ENCODE data around the gene DPM3.

DPM3 gene

DNA sequence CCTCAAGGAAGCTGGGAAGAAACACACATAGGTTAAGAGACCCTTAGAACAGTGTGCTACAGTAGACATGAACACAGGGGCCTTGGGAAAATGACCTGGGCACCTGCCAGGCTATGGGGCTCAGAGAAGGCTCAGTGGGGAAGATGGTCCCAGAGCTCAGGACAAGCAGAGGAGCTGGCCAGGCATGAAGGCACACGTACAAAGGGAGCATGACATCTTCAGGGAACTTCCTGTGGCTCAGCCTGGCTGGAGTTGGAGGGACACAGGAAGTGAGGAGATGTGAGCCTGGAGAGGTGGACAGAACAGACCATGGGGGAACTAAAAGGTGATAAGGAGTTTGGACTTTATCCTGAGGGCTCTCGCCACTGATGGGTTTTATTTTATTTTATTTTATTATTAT, 8.5 kb downstream of the DPM3 start:
- no peaks in the 10 kb centered on the region for H3K9me3 ChIP-seq (ENCODE audit: control insufficient read depth, insufficient read depth, low read length)
- no CpG with 5 or more reads among the region's 2 CpGs for WGBS (ENCODE audit: insufficient coverage, insufficient read length)
- DNase-seq (ENCODE audit: low read depth, low spot score), result no peak
- no peak overlapping the region for H3K4me3 ChIP-seq (ENCODE audit: low read length)
- no peak overlapping the region for H3K27ac ChIP-seq (ENCODE audit: low read length)
- peaks cover 14% of the 10 kb centered on the region for H3K4me1 ChIP-seq (ENCODE audit: control insufficient read depth, insufficient read depth, low read length)
- H3K27me3 ChIP-seq (ENCODE audit: control insufficient read depth, insufficient read depth, low read length), result peaks cover 10% of the 10 kb centered on the region
- H3K36me3 ChIP-seq (ENCODE audit: control insufficient read depth, insufficient read depth, low read length), result no peaks in the 10 kb centered on the region

DNA sequence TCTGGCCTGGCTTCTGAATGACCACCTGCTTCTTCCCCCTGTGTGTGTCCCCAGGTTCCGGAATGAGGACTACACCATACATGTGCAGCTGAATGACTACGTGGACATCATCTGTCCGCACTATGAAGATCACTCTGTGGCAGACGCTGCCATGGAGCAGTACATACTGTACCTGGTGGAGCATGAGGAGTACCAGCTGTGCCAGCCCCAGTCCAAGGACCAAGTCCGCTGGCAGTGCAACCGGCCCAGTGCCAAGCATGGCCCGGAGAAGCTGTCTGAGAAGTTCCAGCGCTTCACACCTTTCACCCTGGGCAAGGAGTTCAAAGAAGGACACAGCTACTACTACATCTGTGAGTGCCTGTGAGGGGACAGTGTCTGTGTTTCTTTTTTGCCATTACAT, 9.0 kb downstream of the DPM3 start:
- WGBS (ENCODE audit: insufficient coverage, insufficient read length), result no CpG with 5 or more reads among the region's 8 CpGs
- peaks cover 16% of the 10 kb centered on the region for H3K27me3 ChIP-seq (ENCODE audit: control insufficient read depth, insufficient read depth, low read length)
- H3K9me3 ChIP-seq (ENCODE audit: control insufficient read depth, insufficient read depth, low read length), result no peaks in the 10 kb centered on the region
- H3K36me3 ChIP-seq (ENCODE audit: control insufficient read depth, insufficient read depth, low read length), result no peaks in the 10 kb centered on the region
- H3K27ac ChIP-seq (ENCODE audit: low read length), result no peak overlapping the region
- H3K4me1 ChIP-seq (ENCODE audit: control insufficient read depth, insufficient read depth, low read length), result peaks cover 17% of the 10 kb centered on the region
- H3K4me3 ChIP-seq (ENCODE audit: low read length), result no peak overlapping the region
- DNase-seq (ENCODE audit: low read depth, low spot score), result no peak

DNA sequence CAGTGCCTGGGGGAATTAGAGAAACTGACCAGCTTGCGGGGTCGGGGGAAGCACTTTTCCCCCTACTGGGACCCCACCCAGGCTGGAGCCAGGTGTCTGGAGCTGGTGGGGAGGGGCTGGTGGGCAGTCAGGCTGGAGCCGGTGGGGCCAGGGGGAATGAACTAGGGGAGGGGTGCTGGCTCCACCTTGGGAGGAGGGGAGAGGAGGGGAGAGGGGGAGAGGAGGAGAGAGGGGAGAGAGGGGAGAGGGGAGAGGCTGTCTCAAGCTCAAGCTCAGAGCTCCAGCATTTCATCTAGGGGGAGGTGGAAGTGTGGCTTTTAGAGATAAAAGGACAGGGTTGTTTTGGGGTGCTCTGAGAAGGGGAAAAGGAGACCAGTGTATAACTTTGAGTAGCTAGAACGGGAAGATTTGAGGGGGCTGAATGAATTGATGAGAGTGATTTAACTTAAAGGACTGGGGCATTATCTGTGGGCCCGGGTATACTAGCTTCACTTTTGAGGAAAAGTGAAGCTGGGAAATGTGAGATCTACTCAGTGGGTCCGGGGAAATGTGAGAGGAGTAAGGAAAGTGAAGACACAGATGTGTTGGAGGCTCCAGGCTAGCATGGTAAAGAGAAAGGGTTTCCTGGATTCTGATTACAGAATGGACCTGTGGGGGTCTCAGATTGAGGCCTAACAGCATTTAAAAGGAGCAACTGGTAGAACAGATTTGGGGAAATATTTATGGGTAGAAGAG, 9.9 kb downstream of the DPM3 start:
- no peaks in the 10 kb centered on the region for H3K9me3 ChIP-seq (ENCODE audit: control insufficient read depth, insufficient read depth, low read length)
- H3K27ac ChIP-seq (ENCODE audit: low read length), result no peak overlapping the region
- H3K4me1 ChIP-seq (ENCODE audit: control insufficient read depth, insufficient read depth, low read length), result peaks cover 21% of the 10 kb centered on the region
- WGBS (ENCODE audit: insufficient coverage, insufficient read length), result no CpG with 5 or more reads among the region's 6 CpGs
- peaks cover 24% of the 10 kb centered on the region for H3K27me3 ChIP-seq (ENCODE audit: control insufficient read depth, insufficient read depth, low read length)
- H3K4me3 ChIP-seq (ENCODE audit: low read length), result no peak overlapping the region; the same call in 1 of the 2 replicates
- no peaks in the 10 kb centered on the region for H3K36me3 ChIP-seq (ENCODE audit: control insufficient read depth, insufficient read depth, low read length)
- no peak for DNase-seq (ENCODE audit: low read depth, low spot score)

DNA sequence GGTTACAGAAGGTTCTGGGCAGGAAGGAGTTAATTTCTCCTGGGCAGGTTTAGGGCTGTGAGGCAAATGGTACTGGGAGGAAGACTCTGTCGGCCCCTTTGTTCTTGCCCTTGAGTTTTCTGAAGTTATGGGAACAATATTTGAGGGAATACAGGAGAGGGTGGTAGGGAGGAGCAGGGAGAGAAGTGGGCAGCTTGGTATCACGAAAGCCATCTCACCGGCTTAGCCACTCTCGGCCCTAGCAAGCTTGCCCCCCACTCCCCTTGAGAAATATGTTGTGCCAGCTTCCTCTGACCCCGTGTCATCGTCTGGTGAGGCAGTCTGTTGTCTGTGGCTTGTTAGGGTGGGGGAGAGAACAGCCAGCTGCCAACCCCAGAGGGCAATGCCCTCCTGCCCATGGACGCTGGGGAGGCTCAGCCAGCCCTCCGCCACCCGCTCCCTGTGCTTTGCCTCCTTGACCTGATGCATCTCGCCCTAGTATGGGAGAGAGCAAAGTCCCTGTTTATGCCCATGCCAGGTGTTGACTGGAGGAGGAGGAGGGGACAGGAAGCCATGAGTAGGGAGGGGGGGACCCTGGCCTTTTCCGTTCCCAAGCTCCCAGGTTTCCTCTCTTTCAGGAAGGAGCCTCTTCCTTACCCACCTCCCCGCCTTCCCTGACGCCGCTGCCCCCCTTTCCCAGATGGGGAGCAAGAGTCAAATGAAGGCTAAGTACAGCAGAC, 11.4 kb downstream of the DPM3 start:
- WGBS (ENCODE audit: insufficient coverage, insufficient read length), result no CpG with 5 or more reads among the region's 14 CpGs
- no peaks in the 10 kb centered on the region for H3K9me3 ChIP-seq (ENCODE audit: control insufficient read depth, insufficient read depth, low read length)
- no peak overlapping the region for H3K27ac ChIP-seq (ENCODE audit: low read length)
- H3K4me3 ChIP-seq (ENCODE audit: low read length), result no peak overlapping the region; the same call in 1 of the 2 replicates
- DNase-seq (ENCODE audit: low read depth, low spot score), result no peak
- H3K36me3 ChIP-seq (ENCODE audit: control insufficient read depth, insufficient read depth, low read length), result no peaks in the 10 kb centered on the region
- H3K27me3 ChIP-seq (ENCODE audit: control insufficient read depth, insufficient read depth, low read length), result peaks cover 28% of the 10 kb centered on the region
- peaks cover 25% of the 10 kb centered on the region for H3K4me1 ChIP-seq (ENCODE audit: control insufficient read depth, insufficient read depth, low read length)

DNA sequence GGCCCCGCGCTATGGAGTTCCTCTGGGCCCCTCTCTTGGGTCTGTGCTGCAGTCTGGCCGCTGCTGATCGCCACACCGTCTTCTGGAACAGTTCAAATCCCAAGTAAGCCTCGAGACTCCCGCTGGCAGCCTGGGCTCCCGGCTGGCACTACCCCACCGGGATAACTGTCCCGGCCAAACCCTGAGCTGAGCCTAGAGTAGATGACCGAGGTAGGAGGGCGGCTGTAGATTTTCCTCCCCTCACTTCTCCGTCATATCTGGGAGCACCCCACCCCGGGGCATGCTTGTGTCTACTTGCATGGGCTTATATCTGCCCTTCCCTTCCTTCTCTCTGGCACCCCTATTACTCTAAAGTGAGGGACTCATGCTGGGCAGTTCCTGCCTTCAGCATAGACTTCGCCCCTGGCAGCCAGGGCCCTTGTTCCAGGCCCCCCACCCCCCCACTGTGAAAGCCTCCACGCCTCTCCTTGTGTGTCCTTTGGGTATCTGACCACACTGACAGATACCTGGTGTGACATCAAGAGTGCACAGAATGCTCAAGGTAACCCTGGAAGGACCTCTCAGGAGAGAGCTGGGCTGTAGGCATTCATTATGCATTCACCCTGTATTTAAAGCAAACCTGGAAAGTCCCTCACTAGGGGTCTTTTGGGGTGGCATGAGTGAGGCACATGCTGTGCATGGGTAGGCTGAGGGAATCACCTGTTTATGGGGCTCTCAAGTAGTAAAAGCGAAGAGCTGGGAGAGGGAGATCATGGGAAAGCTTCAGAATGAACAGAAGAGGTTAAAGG, 12.2 kb downstream of the DPM3 start:
- WGBS (ENCODE audit: insufficient coverage, insufficient read length), result no CpG with 5 or more reads among the region's 17 CpGs
- H3K27me3 ChIP-seq (ENCODE audit: control insufficient read depth, insufficient read depth, low read length), result peaks cover 28% of the 10 kb centered on the region
- no peak overlapping the region for H3K27ac ChIP-seq (ENCODE audit: low read length)
- DNase-seq (ENCODE audit: low read depth, low spot score), result no peak
- H3K9me3 ChIP-seq (ENCODE audit: control insufficient read depth, insufficient read depth, low read length), result no peaks in the 10 kb centered on the region
- peak overlapping the region; percentile 46; the same call in 1 of the 2 replicates for H3K4me3 ChIP-seq (ENCODE audit: low read length)
- no peaks in the 10 kb centered on the region for H3K36me3 ChIP-seq (ENCODE audit: control insufficient read depth, insufficient read depth, low read length)
- H3K4me1 ChIP-seq (ENCODE audit: control insufficient read depth, insufficient read depth, low read length), result peaks cover 25% of the 10 kb centered on the region

DNA sequence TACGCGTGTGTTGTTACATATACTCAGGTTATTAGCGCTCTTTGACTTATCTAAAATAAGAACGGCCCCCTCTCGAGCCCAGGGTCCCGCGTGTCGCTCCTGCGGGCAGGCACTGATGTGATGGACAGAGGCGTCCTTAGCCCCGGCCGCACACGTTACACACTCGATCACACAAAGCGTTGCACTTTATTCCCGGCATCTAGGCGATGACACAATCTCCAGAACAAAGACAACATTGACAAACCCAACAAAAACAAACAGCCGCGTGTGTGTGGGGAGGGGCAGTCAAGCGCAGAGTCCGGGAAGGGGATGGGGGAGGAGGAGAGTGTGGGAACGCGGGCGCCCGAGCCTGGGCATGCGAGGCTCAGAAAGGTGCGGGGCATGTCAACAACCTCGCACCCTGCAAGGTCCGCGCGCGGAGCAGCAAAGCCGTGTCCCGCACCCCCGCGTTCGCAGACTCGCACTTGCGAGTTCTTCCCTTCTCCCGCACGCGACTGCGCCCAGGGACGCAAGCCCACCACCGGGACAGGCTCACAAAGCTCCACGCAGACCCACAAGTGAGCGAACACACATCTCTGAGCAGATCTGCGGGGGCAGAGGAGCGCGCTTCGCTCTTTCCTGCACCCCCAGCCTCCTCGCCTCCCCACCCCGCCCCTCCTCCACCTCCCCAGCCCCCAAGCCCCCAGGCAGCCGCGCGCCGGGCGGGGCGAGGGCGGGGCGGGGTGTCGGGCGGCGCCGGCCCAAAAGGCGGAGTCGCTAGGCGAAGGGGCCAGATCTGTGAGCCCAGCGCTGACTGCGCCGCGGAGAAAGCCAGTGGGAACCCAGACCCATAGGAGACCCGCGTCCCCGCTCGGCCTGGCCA, 13.0 kb downstream of the DPM3 start, which contains the start of gene EFNA1:
EFNA1 (plus strand) TSS at position 772 of the 862 bp plus-strand sequence. CDS start 102 bp downstream, outside the sequence.
- DNase-seq (ENCODE audit: low read depth, low spot score), result no peak
- Histone ChIP-seq H3K4me1 (ENCODE audit: control insufficient read depth, insufficient read depth, low read length) (peaks cover 25% of the 10 kb centered on the region), H3K9me3 (ENCODE audit: control insufficient read depth, insufficient read depth, low read length) (no peaks in the 10 kb centered on the region), H3K4me3 (ENCODE audit: low read length) (peak within 1 kb of the TSS; percentile 46; the same call in 1 of the 2 replicates), H3K36me3 (ENCODE audit: control insufficient read depth, insufficient read depth, low read length) (no peaks in the 10 kb centered on the region), H3K27me3 (ENCODE audit: control insufficient read depth, insufficient read depth, low read length) (peaks cover 28% of the 10 kb centered on the region), H3K27ac (ENCODE audit: low read length) (no peak within 1 kb of the TSS)
- no CpG with 5 or more reads among the region's 76 CpGs for WGBS (ENCODE audit: insufficient coverage, insufficient read length)

DNA sequence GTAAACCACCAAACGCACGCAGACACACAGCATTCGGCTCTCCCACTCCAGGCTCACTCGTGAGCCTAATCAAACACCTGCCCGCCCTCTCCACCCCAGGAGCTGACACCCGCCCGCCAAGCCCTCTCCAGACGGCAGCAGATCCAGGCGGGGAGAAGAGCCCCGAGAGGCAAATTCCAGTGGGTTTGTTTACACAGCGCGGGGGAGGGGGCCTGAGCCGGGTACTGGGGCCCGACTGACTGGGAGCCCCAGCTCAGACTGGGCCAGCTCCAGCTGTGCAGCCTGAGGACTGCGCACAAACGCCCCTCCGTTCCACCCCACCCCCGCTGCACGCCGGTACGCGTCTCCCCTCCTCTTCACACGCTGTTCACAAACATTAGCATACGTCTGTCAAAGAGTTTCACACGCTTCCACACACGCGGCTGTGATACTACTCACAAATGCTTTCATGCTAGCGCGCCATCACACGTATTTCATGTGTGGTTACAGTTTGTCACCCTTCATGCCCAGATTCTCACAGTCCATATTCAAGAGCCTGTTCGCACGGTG, 13.7 kb downstream of the DPM3 start:
- H3K9me3 ChIP-seq (ENCODE audit: control insufficient read depth, insufficient read depth, low read length), result no peaks in the 10 kb centered on the region
- no peak for DNase-seq (ENCODE audit: low read depth, low spot score)
- peaks cover 28% of the 10 kb centered on the region for H3K27me3 ChIP-seq (ENCODE audit: control insufficient read depth, insufficient read depth, low read length)
- H3K4me1 ChIP-seq (ENCODE audit: control insufficient read depth, insufficient read depth, low read length), result peaks cover 25% of the 10 kb centered on the region
- no peaks in the 10 kb centered on the region for H3K36me3 ChIP-seq (ENCODE audit: control insufficient read depth, insufficient read depth, low read length)
- no CpG with 5 or more reads among the region's 32 CpGs for WGBS (ENCODE audit: insufficient coverage, insufficient read length)
- no peak overlapping the region for H3K27ac ChIP-seq (ENCODE audit: low read length)
- peak overlapping the region; percentile 46; the same call in 1 of the 2 replicates for H3K4me3 ChIP-seq (ENCODE audit: low read length)

DNA sequence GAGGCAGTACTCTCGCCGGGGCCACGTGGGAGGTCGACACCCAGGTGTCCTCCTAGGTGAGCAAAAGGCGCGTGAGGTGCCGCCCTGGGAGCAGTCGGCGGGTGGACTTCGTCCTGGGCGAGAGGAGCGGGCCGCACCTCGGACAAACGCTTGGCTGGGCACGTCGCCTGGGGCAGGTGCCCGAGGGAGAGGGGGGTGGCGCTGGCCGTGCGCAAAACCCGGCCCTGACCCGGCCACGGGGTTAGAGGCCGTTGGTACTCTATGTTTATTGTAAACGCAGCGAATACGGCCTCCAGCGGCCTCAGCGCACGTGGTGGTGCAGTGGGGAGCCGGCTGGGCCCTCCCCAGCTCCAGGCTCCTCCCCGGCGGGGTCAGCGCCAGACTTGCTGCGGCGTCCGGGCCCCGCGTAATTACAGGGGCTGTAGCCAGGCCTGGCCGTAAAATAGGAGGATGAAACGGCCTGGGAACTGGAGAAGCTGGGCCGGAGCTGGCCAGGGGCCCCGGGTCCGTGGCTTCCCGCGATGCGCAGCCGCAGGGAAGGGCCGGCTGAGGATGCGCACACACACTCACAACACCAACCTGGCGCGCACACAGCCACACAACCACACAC, 14.3 kb downstream of the DPM3 start:
- Histone ChIP-seq H3K27me3 (ENCODE audit: control insufficient read depth, insufficient read depth, low read length) (peaks cover 28% of the 10 kb centered on the region), H3K4me1 (ENCODE audit: control insufficient read depth, insufficient read depth, low read length) (peaks cover 25% of the 10 kb centered on the region), H3K9me3 (ENCODE audit: control insufficient read depth, insufficient read depth, low read length) (no peaks in the 10 kb centered on the region), H3K36me3 (ENCODE audit: control insufficient read depth, insufficient read depth, low read length) (no peaks in the 10 kb centered on the region), H3K27ac (ENCODE audit: low read length) (no peak overlapping the region), H3K4me3 (ENCODE audit: low read length) (peak overlapping the region; percentile 46; the same call in 1 of the 2 replicates)
- DNase-seq (ENCODE audit: low read depth, low spot score), result no peak
- no CpG with 5 or more reads among the region's 53 CpGs for WGBS (ENCODE audit: insufficient coverage, insufficient read length)

DNA sequence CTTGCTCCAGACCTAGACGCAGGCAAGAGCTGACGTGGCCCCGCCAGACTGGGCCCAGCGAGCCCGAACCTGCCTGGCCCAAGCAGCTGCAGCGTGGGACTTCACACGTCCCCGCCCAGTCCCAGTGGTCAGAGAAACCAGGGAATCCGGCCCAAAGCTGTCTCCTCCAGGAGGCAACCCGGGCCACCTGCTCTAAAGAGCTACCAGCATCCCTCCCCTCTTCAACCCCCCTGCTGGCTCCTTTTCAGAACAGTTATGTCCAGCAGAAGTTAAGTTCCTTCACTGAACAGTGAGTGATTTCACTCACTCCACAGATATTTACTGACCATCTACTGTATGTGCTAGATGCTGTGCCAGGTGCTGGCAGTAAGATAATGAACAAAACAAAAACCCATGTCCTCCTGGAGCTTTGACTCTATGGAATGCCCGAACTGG, 14.8 kb downstream of the DPM3 start:
- Histone ChIP-seq H3K4me1 (ENCODE audit: control insufficient read depth, insufficient read depth, low read length) (peaks cover 25% of the 10 kb centered on the region), H3K27me3 (ENCODE audit: control insufficient read depth, insufficient read depth, low read length) (peaks cover 28% of the 10 kb centered on the region), H3K9me3 (ENCODE audit: control insufficient read depth, insufficient read depth, low read length) (no peaks in the 10 kb centered on the region), H3K4me3 (ENCODE audit: low read length) (no peak overlapping the region), H3K27ac (ENCODE audit: low read length) (no peak overlapping the region), H3K36me3 (ENCODE audit: control insufficient read depth, insufficient read depth, low read length) (no peaks in the 10 kb centered on the region)
- no CpG with 5 or more reads among the region's 11 CpGs for WGBS (ENCODE audit: insufficient coverage, insufficient read length)
- DNase-seq (ENCODE audit: low read depth, low spot score), result no peak
